ENCODE data around the gene VPS37C. TPM values are rescaled to one million over a fixed set of nuclear protein-coding genes. Genes with fewer than 3 reads are reported as not detected.

The VPS37C gene
- total RNA-seq, 2 donors from 2014 or later: 9.7 to 13.3 TPM

- Mint-ChIP-seq H3K27ac (peak overlapping the region; percentile 69 to 73), H3K27me3 (peaks cover 0 to 9% of the 10 kb centered on the region in 2 donors), H3K36me3 (no peaks in the 10 kb centered on the region), H3K9me3 (no peaks in the 10 kb centered on the region), H3K4me3 (peak overlapping the region; percentile 62), H3K4me1 (ENCODE audit: low read depth in 2 of 2) (peaks cover 22 to 24% of the 10 kb centered on the region in 2 donors)
- no peak for DNase-seq (ENCODE audit: low spot score)
- no peak for ATAC-seq
These were observed 41.7 kb downstream of the VPS37C start for GRCh38 chr11:61119571-61119970.

GRCh38 chr11:61119055-61119454, 42.2 kb downstream of the VPS37C start:
- no peak for ATAC-seq
- H3K4me3 Mint-ChIP-seq: no peak overlapping the region

GRCh38 chr11:61118406-61118805, 42.8 kb downstream of the VPS37C start:
- DNase-seq (ENCODE audit: low spot score) (no peak), ATAC-seq (no peak)
- Mint-ChIP-seq H3K36me3 (no peaks in the 10 kb centered on the region), H3K27me3 (peaks cover 0 to 9% of the 10 kb centered on the region in 2 donors), H3K4me1 (ENCODE audit: low read depth in 2 of 2) (peaks cover 14 to 15% of the 10 kb centered on the region in 2 donors), H3K9me3 (no peaks in the 10 kb centered on the region), H3K27ac (no peak overlapping the region), H3K4me3 (no peak overlapping the region)

More at GRCh38 chr11:61119055-61119454, 42.2 kb downstream of the VPS37C start:
- Mint-ChIP-seq H3K27me3 (peaks cover 0 to 9% of the 10 kb centered on the region in 2 donors), H3K4me1 (ENCODE audit: low read depth in 2 of 2) (peaks cover 16 to 19% of the 10 kb centered on the region in 2 donors), H3K27ac (no peak overlapping the region), H3K9me3 (no peaks in the 10 kb centered on the region), H3K36me3 (no peaks in the 10 kb centered on the region)
- DNase-seq (ENCODE audit: low spot score): no peak

GRCh38 chr11:61118004-61118403, 43.2 kb downstream of the VPS37C start:
- DNase-seq (ENCODE audit: low spot score): no peak
- Mint-ChIP-seq H3K27ac (no peak overlapping the region), H3K36me3 (no peaks in the 10 kb centered on the region), H3K9me3 (no peaks in the 10 kb centered on the region), H3K27me3 (peaks cover 0 to 9% of the 10 kb centered on the region in 2 donors), H3K4me1 (ENCODE audit: low read depth in 2 of 2) (peaks cover 15 to 18% of the 10 kb centered on the region in 2 donors), H3K4me3 (no peak overlapping the region)
- no peak for ATAC-seq

GRCh38 chr11:61117168-61117520, 44.1 kb downstream of the VPS37C start:
- Mint-ChIP-seq H3K27me3 (peaks cover 0 to 9% of the 10 kb centered on the region in 2 donors), H3K4me3 (no peak overlapping the region)
- ATAC-seq: no peak

GRCh38 chr11:61116426-61117167, 44.6 kb downstream of the VPS37C start:
- no peaks in the 10 kb centered on the region for H3K36me3 Mint-ChIP-seq
- H3K27ac Mint-ChIP-seq: peak overlapping the region; percentile 10 to 24
- no peaks in the 10 kb centered on the region for H3K9me3 Mint-ChIP-seq
- ATAC-seq: no peak
- DNase-seq (ENCODE audit: low spot score): no peak
- peaks cover 0 to 9% of the 10 kb centered on the region in 2 donors for H3K27me3 Mint-ChIP-seq
- H3K4me3 Mint-ChIP-seq: no peak overlapping the region
- H3K4me1 Mint-ChIP-seq (ENCODE audit: low read depth in 2 of 2): peaks cover 23 to 29% of the 10 kb centered on the region in 2 donors

More at GRCh38 chr11:61117168-61117520, 44.1 kb downstream of the VPS37C start:
- no peaks in the 10 kb centered on the region for H3K9me3 Mint-ChIP-seq
- peak overlapping the region in 1 of 2 donors; percentile 24 for H3K27ac Mint-ChIP-seq
- peaks cover 17 to 24% of the 10 kb centered on the region in 2 donors for H3K4me1 Mint-ChIP-seq (ENCODE audit: low read depth in 2 of 2)
- no peaks in the 10 kb centered on the region for H3K36me3 Mint-ChIP-seq
- no peak for DNase-seq (ENCODE audit: low spot score)

- Mint-ChIP-seq H3K27me3 (peaks cover 0 to 9% of the 10 kb centered on the region in 2 donors), H3K4me3 (no peak overlapping the region), H3K9me3 (no peaks in the 10 kb centered on the region), H3K4me1 (ENCODE audit: low read depth in 2 of 2) (peaks cover 26 to 35% of the 10 kb centered on the region in 2 donors), H3K36me3 (no peaks in the 10 kb centered on the region), H3K27ac (peak overlapping the region; percentile 10 to 24)
- no peak for DNase-seq (ENCODE audit: low spot score)
- no peak for ATAC-seq
These were observed 45.6 kb downstream of the VPS37C start for GRCh38 chr11:61115498-61116224.

- Mint-ChIP-seq H3K27ac (no peak overlapping the region), H3K36me3 (no peaks in the 10 kb centered on the region), H3K9me3 (no peaks in the 10 kb centered on the region), H3K27me3 (peaks cover 0 to 7% of the 10 kb centered on the region in 2 donors), H3K4me1 (ENCODE audit: low read depth in 2 of 2) (peaks cover 27 to 37% of the 10 kb centered on the region in 2 donors), H3K4me3 (no peak overlapping the region)
- DNase-seq (ENCODE audit: low spot score) (no peak), ATAC-seq (no peak)
These were observed 46.3 kb downstream of the VPS37C start for GRCh38 chr11:61114913-61115312.

GRCh38 chr11:61113201-61113600, 48.0 kb downstream of the VPS37C start:
- ATAC-seq: no peak
- no peaks in the 10 kb centered on the region for H3K9me3 Mint-ChIP-seq

GRCh38 chr11:61112575-61112974, 48.7 kb downstream of the VPS37C start:
- ATAC-seq (no peak), DNase-seq (ENCODE audit: low spot score) (no peak)
- H3K27me3 Mint-ChIP-seq: peaks cover 0 to 4% of the 10 kb centered on the region in 2 donors
- peak overlapping the region; percentile 75 to 77 for H3K27ac Mint-ChIP-seq
- no peaks in the 10 kb centered on the region for H3K9me3 Mint-ChIP-seq
- H3K4me3 Mint-ChIP-seq: no peak overlapping the region
- peaks cover 25 to 32% of the 10 kb centered on the region in 2 donors for H3K4me1 Mint-ChIP-seq (ENCODE audit: low read depth in 2 of 2)
- H3K36me3 Mint-ChIP-seq: no peaks in the 10 kb centered on the region

More at GRCh38 chr11:61113201-61113600, 48.0 kb downstream of the VPS37C start:
- Mint-ChIP-seq H3K27ac (peak overlapping the region in 1 of 2 donors; percentile 51), H3K4me3 (no peak overlapping the region), H3K27me3 (peaks cover 0 to 4% of the 10 kb centered on the region in 2 donors), H3K36me3 (no peaks in the 10 kb centered on the region), H3K4me1 (ENCODE audit: low read depth in 2 of 2) (peaks cover 25 to 32% of the 10 kb centered on the region in 2 donors)
- DNase-seq (ENCODE audit: low spot score): no peak

GRCh38 chr11:61111786-61112517, 49.3 kb downstream of the VPS37C start:
- peak; percentile 87 to 96 for ATAC-seq
- Mint-ChIP-seq H3K36me3 (no peaks in the 10 kb centered on the region), H3K27ac (peak overlapping the region; percentile 75 to 77)

GRCh38 chr11:61111050-61111435, 50.2 kb downstream of the VPS37C start:
- no peaks in the 10 kb centered on the region for H3K9me3 Mint-ChIP-seq
- no peaks in the 10 kb centered on the region for H3K27me3 Mint-ChIP-seq
- ATAC-seq: no peak
- H3K36me3 Mint-ChIP-seq: no peaks in the 10 kb centered on the region
- H3K4me1 Mint-ChIP-seq (ENCODE audit: low read depth in 2 of 2): peaks cover 16 to 25% of the 10 kb centered on the region in 2 donors
- peak overlapping the region; percentile 69 for H3K4me3 Mint-ChIP-seq
- peak; percentile 32 for DNase-seq (ENCODE audit: low spot score)
- peak overlapping the region in 1 of 2 donors; percentile 77 for H3K27ac Mint-ChIP-seq

More at GRCh38 chr11:61111786-61112517, 49.3 kb downstream of the VPS37C start:
- Mint-ChIP-seq H3K9me3 (no peaks in the 10 kb centered on the region), H3K27me3 (peaks cover 0 to 4% of the 10 kb centered on the region in 2 donors), H3K4me1 (ENCODE audit: low read depth in 2 of 2) (peaks cover 25 to 31% of the 10 kb centered on the region in 2 donors), H3K4me3 (peak overlapping the region; percentile 75)
- DNase-seq (ENCODE audit: low spot score): no peak

GRCh38 chr11:61110255-61111049, 50.8 kb downstream of the VPS37C start:
- Mint-ChIP-seq H3K27ac (peak overlapping the region; percentile 57 to 77), H3K27me3 (no peaks in the 10 kb centered on the region), H3K4me1 (ENCODE audit: low read depth in 2 of 2) (peaks cover 16 to 25% of the 10 kb centered on the region in 2 donors), H3K4me3 (peak overlapping the region; percentile 69), H3K36me3 (no peaks in the 10 kb centered on the region), H3K9me3 (no peaks in the 10 kb centered on the region)
- DNase-seq (ENCODE audit: low spot score) (peak; percentile 51), ATAC-seq (peak in 1 of 2 donors; percentile 29)

Measured in natural killer cell treated with Interleukin-12 subunit alpha and Interleukin-12 subunit beta and Interleukin-15 and Interleukin-18, amount 100 ng/mL, for 72 hours (primary cell).